Central memory CD4-positive, alpha-beta T cell (primary cell): ENCODE results near the gene HNRNPA3.
A peak's percentile ranks its signal among the peaks of the same experiment; 100 is the strongest.
"Not testable (repeated sequence)": the region's sequence is repeated elsewhere in the genome, so short reads cannot be mapped to it uniquely, and the experiment has no call there.

Experiments used
- DNase-seq: peaks from one replicate; pipeline ENCODE4 v3.0.0; 2022
- total RNA-seq, 3 experiments: gene quantifications; one replicate each; lab custom pipeline; 2026; lab: John Stamatoyannopoulos, UW

HNRNPA3 gene
- 95.1 to 231 (median 97.8) reads per million in 3 experiments for total RNA-seq

- DNase-seq, result peak; percentile 100
Observed at GRCh38 chr2:177212106-177212890, at the start of gene HNRNPA3. Gene HNRNPA3, plus strand, starts transcription at chr2:177212794. Its CDS starts 6 bp downstream, at chr2:177212800.

GRCh38 chr2:177164131-177164530 lies 48.5 kb upstream of the HNRNPA3 start:
- no peak for DNase-seq

GRCh38 chr2:177164584-177165052 lies 48.0 kb upstream of the HNRNPA3 start:
- DNase-seq, result peak; percentile 68

- DNase-seq, result no peak
Observed at GRCh38 chr2:177165061-177165583, 47.5 kb upstream of the HNRNPA3 start.

GRCh38 chr2:177165721-177166711 lies 46.6 kb upstream of the HNRNPA3 start:
- peak; percentile 32 for DNase-seq

GRCh38 chr2:177169810-177170514 lies 42.6 kb upstream of the HNRNPA3 start:
- DNase-seq, result no peak

- DNase-seq, result no peak
Observed at GRCh38 chr2:177171418-177171865, 41.2 kb upstream of the HNRNPA3 start.

- no peak for DNase-seq
Observed at GRCh38 chr2:177172034-177172880, 40.3 kb upstream of the HNRNPA3 start.

- DNase-seq, result no peak
Observed at GRCh38 chr2:177174486-177174885, 38.1 kb upstream of the HNRNPA3 start.

- DNase-seq, result no peak
Observed at GRCh38 chr2:177175917-177176668, 36.5 kb upstream of the HNRNPA3 start.

- no peak for DNase-seq
Observed at GRCh38 chr2:177178797-177179196, 33.8 kb upstream of the HNRNPA3 start.

GRCh38 chr2:177179227-177179626 lies 33.4 kb upstream of the HNRNPA3 start:
- DNase-seq, result no peak

- not testable (repeated sequence) for DNase-seq
Observed at GRCh38 chr2:177179671-177180070, 32.9 kb upstream of the HNRNPA3 start.

GRCh38 chr2:177180269-177181000 lies 32.2 kb upstream of the HNRNPA3 start:
- no peak for DNase-seq

GRCh38 chr2:177183860-177184259 lies 28.7 kb upstream of the HNRNPA3 start:
- DNase-seq, result no peak

GRCh38 chr2:177184606-177185005 lies 28.0 kb upstream of the HNRNPA3 start:
- no peak for DNase-seq

- not testable (repeated sequence) for DNase-seq
Observed at GRCh38 chr2:177186038-177186437, 26.6 kb upstream of the HNRNPA3 start.

GRCh38 chr2:177187631-177188312 lies 24.8 kb upstream of the HNRNPA3 start:
- DNase-seq, result no peak
